ENCODE results near the gene CACNA2D1. TPM values are rescaled to one million over a fixed set of nuclear protein-coding genes. Genes with fewer than 3 reads are reported as not detected.

Gene CACNA2D1
- total RNA-seq, 4 donors from 2014 or later, result 34.4 to 128 (median 67.9) TPM

- intact Hi-C loops (cut with DNase I), result no loop called here
Observed at GRCh38 chr7:82270870-82271269, 172.7 kb downstream of the CACNA2D1 start.

GRCh38 chr7:82268632-82269031 is 174.9 kb downstream of the CACNA2D1 start:
- Histone ChIP-seq H3K4me3 (replicated peaks in 1 of 3) (no peak overlapping the region), H3K9me3 (no peaks in the 10 kb centered on the region), H3K4me1 (peaks cover 10 to 11% of the 10 kb centered on the region in 2 donors), H3K27me3 (no peaks in the 10 kb centered on the region), H3K36me3 (no peaks in the 10 kb centered on the region), H3K27ac (no peak overlapping the region)
- intact Hi-C loops (cut with DNase I), result no loop called here
- 56 to 78% methylated on average over 1 of the region's 1 CpG for WGBS, 2 donors
- TF ChIP-seq CTCF (IDR thresholded peaks at IDR 0.05) (no peak), POLR2A (IDR thresholded peaks at IDR 0.05) (no peak)
- no peak for DNase-seq

More at GRCh38 chr7:82270870-82271269, 172.7 kb downstream of the CACNA2D1 start:
- peaks cover 10 to 11% of the 10 kb centered on the region in 2 donors for H3K4me1 ChIP-seq
- DNase-seq, result no peak
- no peaks in the 10 kb centered on the region for H3K27me3 ChIP-seq
- WGBS, 2 donors, result 93 to 96% methylated on average over 1 of the region's 1 CpG
- H3K9me3 ChIP-seq, result no peaks in the 10 kb centered on the region
- H3K4me3 ChIP-seq (replicated peaks in 1 of 3), result no peak overlapping the region
- TF ChIP-seq POLR2A (IDR thresholded peaks at IDR 0.05), result no peak
- no peak for TF ChIP-seq CTCF (IDR thresholded peaks at IDR 0.05)
- H3K27ac ChIP-seq, result no peak overlapping the region
- no peaks in the 10 kb centered on the region for H3K36me3 ChIP-seq

GRCh38 chr7:82266081-82266480 is 177.5 kb downstream of the CACNA2D1 start:
- H3K36me3 ChIP-seq, result no peaks in the 10 kb centered on the region
- peaks cover 6 to 7% of the 10 kb centered on the region in 2 donors for H3K4me1 ChIP-seq
- TF ChIP-seq CTCF (IDR thresholded peaks at IDR 0.05), result no peak
- TF ChIP-seq POLR2A (IDR thresholded peaks at IDR 0.05), result no peak
- no peaks in the 10 kb centered on the region for H3K27me3 ChIP-seq
- no peak overlapping the region for H3K27ac ChIP-seq
- H3K4me3 ChIP-seq (replicated peaks in 1 of 3), result no peak overlapping the region
- intact Hi-C loops (cut with DNase I), result no loop called here
- no peak for DNase-seq
- H3K9me3 ChIP-seq, result no peaks in the 10 kb centered on the region

- intact Hi-C loops (cut with DNase I), result no loop called here
- H3K27ac ChIP-seq, result no peak overlapping the region
- TF ChIP-seq POLR2A (IDR thresholded peaks at IDR 0.05), result no peak
- TF ChIP-seq CTCF (IDR thresholded peaks at IDR 0.05), result no peak
- no peak overlapping the region for H3K4me3 ChIP-seq (replicated peaks in 1 of 3)
- H3K9me3 ChIP-seq, result no peaks in the 10 kb centered on the region
- H3K27me3 ChIP-seq, result no peaks in the 10 kb centered on the region
- no peaks in the 10 kb centered on the region for H3K36me3 ChIP-seq
- 79 to 84% methylated on average over 3 of the region's 3 CpGs for WGBS, 2 donors
- H3K4me1 ChIP-seq, result peaks cover 2 to 6% of the 10 kb centered on the region in 2 donors
- DNase-seq, result no peak
Observed at GRCh38 chr7:82264783-82265305, 178.7 kb downstream of the CACNA2D1 start.

GRCh38 chr7:82263920-82264782 is 179.4 kb downstream of the CACNA2D1 start:
- no peaks in the 10 kb centered on the region for H3K36me3 ChIP-seq
- intact Hi-C loops (cut with DNase I), result no loop called here
- H3K4me3 ChIP-seq (replicated peaks in 1 of 3), result no peak overlapping the region
- H3K9me3 ChIP-seq, result no peaks in the 10 kb centered on the region
- DNase-seq, result no peak
- no peaks in the 10 kb centered on the region for H3K27me3 ChIP-seq
- H3K4me1 ChIP-seq, result no peaks in the 10 kb centered on the region
- no peak overlapping the region for H3K27ac ChIP-seq
- no peak for TF ChIP-seq POLR2A (IDR thresholded peaks at IDR 0.05)
- TF ChIP-seq CTCF (IDR thresholded peaks at IDR 0.05), result no peak
- 75 to 85% methylated on average over 3 of the region's 3 CpGs for WGBS, 2 donors
